Measurements from ENCODE around the gene LOC101059915.

GRCh38 chrX:71636438-71637252 lies 30.7 kb upstream of the LOC101059915 start:
- no peak for TF ChIP-seq CTCF (IDR thresholded peaks at IDR 0.05 in 8 of 11, conservative IDR thresholded peaks at IDR 0.05 in 3 of 11)
- no peak for TF ChIP-seq POLR2AphosphoS5 (IDR thresholded peaks at IDR 0.05)

Measured in spleen (tissue), 7 donors.